Stimulated activated CD4-positive, alpha-beta T cell treated with anti-CD3 and anti-CD28 coated beads, TNF-alpha, amount 100 ng/mL, for 4 hours (primary cell): ENCODE measurements around the gene UBE2R2.
"Not testable (repeated sequence)": the region's sequence is repeated elsewhere in the genome, so short reads cannot be mapped to it uniquely, and the experiment has no call there.

Experiments used
- DNase-seq, 3 experiments: peaks; one replicate each; pipeline ENCODE4 v3.0.0-alpha.2; 2020; ENCODE audit warnings: low read depth in 3 of 3

Gene UBE2R2

GRCh38 chr9:33799928-33800704, 16.8 kb upstream of the UBE2R2 start:
- DNase-seq, result no peak

GRCh38 chr9:33800886-33801285, 16.1 kb upstream of the UBE2R2 start:
- no peak for DNase-seq

GRCh38 chr9:33801943-33802500, 14.9 kb upstream of the UBE2R2 start:
- DNase-seq, result not testable (repeated sequence)

- DNase-seq, result not testable (repeated sequence)
Observed at GRCh38 chr9:33804196-33804595, 12.8 kb upstream of the UBE2R2 start.

GRCh38 chr9:33807156-33807555, 9.8 kb upstream of the UBE2R2 start:
- not testable (repeated sequence) for DNase-seq

- DNase-seq, result not testable (repeated sequence)
Observed at GRCh38 chr9:33808979-33809322, 8.0 kb upstream of the UBE2R2 start.

- no peak for DNase-seq
Observed at GRCh38 chr9:33809506-33809905, 7.5 kb upstream of the UBE2R2 start.

GRCh38 chr9:33813712-33814641, 3.0 kb upstream of the UBE2R2 start:
- no peak for DNase-seq

GRCh38 chr9:33815781-33816180, 1.2 kb upstream of the UBE2R2 start:
- no peak for DNase-seq

GRCh38 chr9:33817327-33818166, 587 bp downstream of the UBE2R2 start:
- DNase-seq, result peak in 2 of 3 experiments; percentile 33 to 34

GRCh38 chr9:33818167-33818846, 1.3 kb downstream of the UBE2R2 start:
- DNase-seq, result peak in 1 of 3 experiments; percentile 33

- no peak for DNase-seq
Observed at GRCh38 chr9:33818847-33819500, 2.0 kb downstream of the UBE2R2 start.

GRCh38 chr9:33820231-33820745, 3.3 kb downstream of the UBE2R2 start:
- DNase-seq, result no peak

GRCh38 chr9:33823801-33824200, 6.8 kb downstream of the UBE2R2 start:
- no peak for DNase-seq

- DNase-seq, result not testable (repeated sequence)
Observed at GRCh38 chr9:33827285-33827684, 10.3 kb downstream of the UBE2R2 start.

- not testable (repeated sequence) for DNase-seq
Observed at GRCh38 chr9:33829641-33830230, 12.8 kb downstream of the UBE2R2 start.

- no peak for DNase-seq
Observed at GRCh38 chr9:33835625-33836260, 18.8 kb downstream of the UBE2R2 start.

GRCh38 chr9:33836261-33836660, 19.3 kb downstream of the UBE2R2 start:
- DNase-seq, result not testable (repeated sequence)

GRCh38 chr9:33837138-33837537, 20.2 kb downstream of the UBE2R2 start:
- DNase-seq, result no peak
